SW480 (cell line): ENCODE data around the gene LIMS1.
"Not testable (repeated sequence)": the region's sequence is repeated elsewhere in the genome, so short reads cannot be mapped to it uniquely, and the experiment has no call there.

Experiments used
- DNase-seq: peaks from one replicate; pipeline ENCODE4 v3.0.0-alpha.2; 2016; ENCODE audit warnings: low spot score

The LIMS1 gene, protein sequence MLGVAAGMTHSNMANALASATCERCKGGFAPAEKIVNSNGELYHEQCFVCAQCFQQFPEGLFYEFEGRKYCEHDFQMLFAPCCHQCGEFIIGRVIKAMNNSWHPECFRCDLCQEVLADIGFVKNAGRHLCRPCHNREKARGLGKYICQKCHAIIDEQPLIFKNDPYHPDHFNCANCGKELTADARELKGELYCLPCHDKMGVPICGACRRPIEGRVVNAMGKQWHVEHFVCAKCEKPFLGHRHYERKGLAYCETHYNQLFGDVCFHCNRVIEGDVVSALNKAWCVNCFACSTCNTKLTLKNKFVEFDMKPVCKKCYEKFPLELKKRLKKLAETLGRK

DNA sequence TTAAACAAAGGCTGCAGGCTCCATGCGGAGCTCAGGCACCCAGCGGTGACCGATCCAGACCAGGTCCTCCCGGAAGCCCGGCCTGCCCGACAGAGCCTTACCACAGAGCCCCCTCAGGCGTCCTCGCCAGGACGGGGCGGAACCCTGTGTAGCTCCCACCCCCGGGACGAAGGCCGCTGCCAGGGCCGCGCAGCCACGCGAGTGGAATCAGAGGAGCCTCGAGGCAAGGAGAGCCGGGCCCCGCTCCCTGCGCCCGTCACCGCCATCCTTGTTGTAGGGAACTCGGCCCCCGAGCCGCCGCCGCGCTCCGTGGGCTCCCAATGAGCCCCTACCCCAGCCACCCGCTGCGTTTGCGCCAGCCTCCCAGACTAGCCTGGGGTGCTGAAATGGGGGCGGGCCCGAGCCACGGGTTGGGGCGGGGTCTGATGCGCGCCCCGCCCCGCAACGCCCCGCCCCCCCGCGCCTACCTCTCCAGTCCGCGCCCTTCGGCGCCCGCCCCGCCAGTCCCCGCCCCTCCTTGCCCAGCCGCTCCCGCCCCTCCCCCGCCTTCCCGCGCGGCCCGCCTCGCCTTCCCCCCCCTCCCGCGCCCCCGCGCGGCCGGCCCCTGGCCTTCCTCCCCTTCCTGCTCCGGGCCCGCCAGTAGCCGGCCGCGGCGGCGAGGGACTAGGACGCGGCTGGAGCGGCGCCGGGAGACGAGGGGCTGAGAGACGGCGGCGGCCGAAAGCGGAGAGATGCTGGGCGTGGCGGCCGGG, at the start of gene LIMS1:
TSS of gene LIMS1 (plus strand) at position 639 of the 752 bp plus-strand sequence. CDS start at position 732, 93 bp downstream.
- peak; percentile 91 for DNase-seq

DNA sequence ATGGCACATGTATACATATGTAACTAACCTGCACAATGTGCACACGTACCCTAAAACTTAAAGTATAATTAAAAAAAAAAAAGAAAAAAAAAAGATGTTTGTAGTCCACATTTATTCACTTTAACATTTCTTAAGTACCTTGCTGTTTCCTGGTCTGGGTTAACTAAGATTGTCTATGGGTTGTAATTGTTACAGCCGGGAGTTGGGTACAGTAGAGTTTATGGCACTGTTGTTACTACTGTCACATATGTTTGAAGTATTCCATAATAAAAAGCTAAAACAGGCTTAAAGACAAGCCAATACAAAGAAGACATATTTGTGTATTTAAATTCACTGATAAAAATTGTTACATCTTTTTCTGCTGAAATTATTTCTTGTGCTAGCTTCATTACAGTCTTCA, 49.0 kb upstream of the LIMS1 start:
- DNase-seq: no peak

DNA sequence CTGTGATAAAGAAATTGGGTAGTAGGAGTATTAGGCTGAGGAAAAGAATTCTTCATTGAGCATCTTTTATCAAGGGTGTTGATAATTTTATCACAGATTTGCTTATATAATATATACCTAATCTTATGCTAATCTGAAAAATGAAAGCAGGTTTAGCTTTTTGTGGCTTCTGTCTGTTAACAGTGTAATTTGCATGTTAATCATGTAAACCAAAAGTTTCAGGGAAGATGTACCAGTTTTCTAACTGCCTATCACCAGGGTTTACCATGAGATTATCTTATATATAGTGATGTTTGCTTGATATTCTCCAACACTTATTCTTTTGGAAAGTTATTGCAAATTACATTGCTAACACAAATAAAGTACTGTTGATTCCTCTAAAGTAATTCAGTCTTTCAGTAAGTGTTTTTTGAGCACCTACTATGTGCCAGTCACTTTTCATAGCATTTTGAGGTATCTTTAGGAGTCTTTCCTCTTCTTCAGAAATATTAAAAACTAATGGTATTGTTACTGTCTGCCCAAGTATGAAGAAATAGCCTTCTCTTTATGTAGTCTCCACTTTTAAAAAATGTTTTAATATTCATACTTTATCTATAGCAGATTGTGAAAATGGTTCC, 43.7 kb upstream of the LIMS1 start:
- no peak for DNase-seq

DNA sequence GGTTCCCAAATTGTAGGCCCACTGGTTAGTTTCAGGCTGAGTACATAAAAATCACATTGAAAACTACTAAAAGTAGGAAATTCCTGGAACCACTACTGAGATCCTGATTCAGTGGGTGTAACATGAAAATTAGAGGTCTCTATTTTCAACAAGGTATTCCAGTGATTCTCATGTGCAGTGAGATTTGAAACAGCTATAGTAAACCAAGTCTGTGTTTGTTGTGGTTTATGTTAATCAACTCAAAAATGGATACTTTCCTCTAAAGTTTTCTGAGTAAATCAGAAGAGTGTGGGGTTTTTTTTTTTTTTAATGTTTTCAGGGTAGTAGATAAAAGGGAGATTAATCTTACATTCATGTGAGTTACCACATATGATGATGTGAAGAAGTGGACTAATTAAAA, 42.4 kb upstream of the LIMS1 start:
- no peak for DNase-seq

DNA sequence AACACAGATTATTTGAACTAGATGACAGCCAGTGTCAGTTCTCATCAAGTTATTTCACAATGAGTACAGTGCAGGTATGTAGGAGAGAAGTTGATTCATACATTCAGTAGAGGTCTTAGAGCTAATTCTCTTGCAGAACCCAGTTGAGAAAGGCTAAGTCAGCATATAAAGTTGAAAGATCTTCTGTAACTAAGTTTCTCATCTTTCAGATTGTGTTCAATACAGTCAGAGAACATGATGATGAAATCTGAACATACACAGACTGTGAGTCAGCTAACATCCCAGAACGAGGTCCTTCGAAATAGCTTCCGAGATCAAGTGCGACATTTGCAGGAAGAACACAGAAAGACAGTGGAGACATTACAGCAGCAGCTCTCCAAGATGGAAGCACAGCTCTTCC, 41.9 kb upstream of the LIMS1 start:
- DNase-seq: no peak

DNA sequence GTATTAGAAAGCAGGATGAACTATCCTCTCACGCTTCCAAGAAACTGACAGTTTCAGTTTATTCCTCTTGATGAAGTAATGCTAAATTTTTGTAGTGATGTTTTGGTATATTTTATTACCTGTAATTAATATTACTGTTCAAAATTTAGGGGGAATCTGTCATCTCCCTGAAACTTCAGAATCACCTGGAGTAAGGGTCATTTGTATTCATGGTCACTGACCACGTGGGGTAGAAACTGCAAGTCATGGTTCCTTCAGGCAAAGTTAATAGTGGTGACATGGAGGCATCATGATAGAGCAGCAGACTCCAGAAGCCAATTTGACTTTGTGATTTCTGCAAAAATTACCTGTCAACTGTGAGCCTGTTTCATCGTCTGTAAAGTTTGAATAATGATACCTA, 38.1 kb upstream of the LIMS1 start:
- DNase-seq: not testable (repeated sequence)

DNA sequence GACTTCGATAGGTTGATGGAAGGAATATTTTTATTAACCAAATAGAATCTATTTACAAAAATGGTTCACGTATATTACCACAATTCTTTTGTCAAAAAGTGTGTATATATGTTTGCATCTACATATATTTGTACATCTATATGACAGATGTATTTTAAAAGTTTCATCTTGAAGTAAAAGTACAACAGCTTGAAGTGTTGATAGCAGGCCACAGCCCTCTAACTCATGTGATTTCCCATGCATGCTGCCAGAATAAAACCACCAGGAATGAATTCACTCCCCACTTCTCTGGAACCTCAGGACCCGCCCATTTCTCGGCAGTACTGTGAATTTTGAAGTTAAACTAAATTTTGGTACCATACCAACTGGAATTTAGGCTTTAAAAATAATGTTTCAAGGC, 26.6 kb upstream of the LIMS1 start:
- DNase-seq: not testable (repeated sequence)

DNA sequence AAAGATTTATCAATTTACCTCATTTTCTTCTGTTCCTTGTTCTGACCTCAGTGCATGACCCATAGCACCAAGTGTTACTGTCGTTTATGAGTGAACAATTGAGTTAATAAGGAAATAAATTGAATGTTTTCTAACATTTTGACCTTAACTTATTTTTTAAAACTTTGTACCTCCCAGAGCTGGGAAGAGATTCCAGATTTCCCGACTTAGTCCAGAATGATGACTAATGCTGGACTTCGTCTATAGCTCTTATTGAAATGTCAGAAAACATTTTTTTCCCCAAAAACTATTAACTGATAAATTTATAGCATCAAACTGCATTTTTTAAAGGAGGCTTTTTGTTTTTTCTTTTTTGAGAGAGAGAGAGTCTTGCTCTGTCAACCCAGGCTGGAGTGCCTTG, 21.8 kb upstream of the LIMS1 start:
- DNase-seq: not testable (repeated sequence)

DNA sequence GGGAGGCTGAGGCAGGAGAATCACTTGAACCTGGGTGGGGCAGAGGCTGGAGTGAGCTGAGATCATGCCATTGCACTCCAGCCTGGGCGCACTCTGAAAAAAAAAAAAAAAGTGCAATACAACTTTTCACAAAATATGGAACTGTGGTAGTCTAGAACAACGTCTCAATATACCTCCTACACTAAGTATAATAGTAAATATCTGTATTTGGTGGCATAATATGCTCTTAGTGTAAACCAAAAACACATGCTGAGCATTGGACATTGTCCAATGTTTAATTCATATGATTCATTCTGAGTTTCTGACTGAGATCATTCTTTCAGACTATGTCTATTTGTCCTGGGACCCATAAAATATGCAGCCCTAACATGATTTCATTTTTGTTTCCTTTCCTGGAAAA, 19.8 kb upstream of the LIMS1 start:
- DNase-seq: not testable (repeated sequence)

DNA sequence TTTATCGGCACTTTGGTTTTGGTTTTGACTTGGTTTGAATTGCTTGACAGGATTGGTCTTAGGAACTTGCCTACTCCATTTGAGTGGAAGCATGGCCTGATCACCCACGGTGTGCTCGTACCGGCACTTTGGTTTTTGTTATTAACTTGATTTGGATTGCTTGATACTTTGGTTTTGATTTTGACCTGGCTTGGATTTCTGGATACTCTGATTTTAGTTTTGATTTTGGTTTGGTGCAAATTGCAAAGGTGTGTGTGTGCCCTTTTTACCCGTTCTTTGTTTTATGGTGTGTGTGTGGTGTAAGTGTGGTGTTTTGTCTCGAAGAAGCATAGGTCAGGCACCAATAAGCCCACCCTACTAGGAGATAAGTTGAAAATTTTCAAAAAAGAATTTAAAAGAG, 9.6 kb upstream of the LIMS1 start:
- DNase-seq: not testable (repeated sequence)

DNA sequence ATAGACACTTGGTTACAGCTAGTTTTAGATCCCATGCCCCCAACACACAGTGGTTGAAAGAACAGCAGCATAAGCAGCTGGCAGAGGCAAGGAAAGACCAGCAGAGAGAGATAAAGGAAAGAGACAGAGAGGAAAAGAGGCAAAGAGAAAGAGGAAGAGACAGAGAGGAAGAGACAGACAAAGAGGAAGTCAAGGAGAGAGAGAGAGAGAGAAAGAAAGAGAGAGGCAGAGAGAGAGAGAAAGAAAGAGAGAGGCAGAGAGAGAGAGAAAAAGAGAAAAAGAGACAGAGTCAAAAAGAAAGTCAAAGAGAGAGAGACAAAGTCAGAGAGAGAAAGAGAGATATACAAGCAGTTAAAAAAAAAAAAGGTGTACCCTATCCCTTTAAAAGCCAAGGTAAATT, 9.0 kb upstream of the LIMS1 start:
- not testable (repeated sequence) for DNase-seq

DNA sequence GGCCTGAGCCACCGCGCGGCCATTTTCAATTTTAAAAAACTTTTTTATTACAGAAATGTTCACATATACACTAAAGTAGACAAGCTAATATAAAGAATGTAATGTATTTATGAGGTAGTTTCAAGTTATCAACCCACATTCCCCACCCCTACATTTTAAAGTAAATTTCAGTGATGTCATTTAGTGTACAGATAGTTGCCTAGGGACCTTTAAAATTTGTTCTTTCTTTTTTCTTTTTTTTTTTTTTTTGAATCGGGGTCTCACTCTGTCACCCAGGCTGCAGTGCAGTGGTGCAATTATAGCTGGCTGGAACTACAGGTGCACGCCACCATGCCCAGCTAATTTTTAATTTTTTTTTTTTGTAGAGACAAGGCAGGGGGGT, 2.6 kb upstream of the LIMS1 start:
- DNase-seq: no peak

DNA sequence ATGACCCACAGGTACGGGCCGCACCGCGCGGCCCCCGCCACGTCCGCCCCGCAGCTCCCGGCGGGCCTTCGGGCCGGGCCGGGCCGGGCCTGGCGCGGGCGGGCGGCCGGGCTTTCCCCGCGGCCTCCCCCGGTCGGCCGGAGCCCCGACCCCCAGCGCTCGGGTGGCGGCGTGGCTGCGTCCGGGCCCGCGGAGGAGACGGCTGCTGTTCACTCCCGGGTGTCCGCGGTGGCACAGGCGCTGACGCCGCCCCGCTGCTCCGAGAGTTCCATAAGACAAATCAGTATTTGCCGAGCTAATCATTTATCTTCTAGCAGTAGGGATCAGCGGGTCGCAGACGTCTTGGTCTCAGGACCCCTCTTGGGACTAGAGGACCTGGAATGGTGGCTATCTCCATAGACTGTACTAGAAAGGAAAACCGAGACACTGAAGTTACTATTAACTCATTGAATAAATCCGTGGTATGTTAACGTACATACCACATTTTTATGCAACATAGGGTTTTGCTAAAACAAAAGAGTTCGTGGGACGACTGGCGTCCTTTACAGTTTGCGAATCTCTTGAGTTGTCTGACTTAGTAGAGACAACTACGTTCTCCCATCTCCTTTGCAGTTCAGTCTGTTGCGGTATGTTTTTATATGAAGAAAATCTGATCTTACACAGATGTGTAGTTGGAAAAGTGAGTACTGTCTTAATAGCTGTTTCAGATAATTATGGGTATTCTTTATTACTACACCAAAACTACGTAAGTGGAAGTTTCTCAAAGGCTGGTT, 500 bp downstream of the LIMS1 start:
- peak; percentile 44 for DNase-seq

DNA sequence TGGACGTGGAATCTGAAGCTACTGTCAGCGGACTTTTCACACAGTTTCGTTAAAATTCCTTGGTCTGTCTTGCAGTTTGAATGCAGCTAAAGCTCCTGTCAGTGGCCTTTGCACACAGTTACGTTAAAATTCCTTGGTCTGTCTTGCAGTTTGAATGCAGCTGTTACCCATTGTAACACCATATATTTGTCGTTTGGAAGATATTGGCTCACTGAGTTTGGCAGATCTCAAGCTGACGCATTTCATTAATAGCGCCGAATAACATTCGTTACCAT, 1.0 kb downstream of the LIMS1 start:
- peak; percentile 18 for DNase-seq

DNA sequence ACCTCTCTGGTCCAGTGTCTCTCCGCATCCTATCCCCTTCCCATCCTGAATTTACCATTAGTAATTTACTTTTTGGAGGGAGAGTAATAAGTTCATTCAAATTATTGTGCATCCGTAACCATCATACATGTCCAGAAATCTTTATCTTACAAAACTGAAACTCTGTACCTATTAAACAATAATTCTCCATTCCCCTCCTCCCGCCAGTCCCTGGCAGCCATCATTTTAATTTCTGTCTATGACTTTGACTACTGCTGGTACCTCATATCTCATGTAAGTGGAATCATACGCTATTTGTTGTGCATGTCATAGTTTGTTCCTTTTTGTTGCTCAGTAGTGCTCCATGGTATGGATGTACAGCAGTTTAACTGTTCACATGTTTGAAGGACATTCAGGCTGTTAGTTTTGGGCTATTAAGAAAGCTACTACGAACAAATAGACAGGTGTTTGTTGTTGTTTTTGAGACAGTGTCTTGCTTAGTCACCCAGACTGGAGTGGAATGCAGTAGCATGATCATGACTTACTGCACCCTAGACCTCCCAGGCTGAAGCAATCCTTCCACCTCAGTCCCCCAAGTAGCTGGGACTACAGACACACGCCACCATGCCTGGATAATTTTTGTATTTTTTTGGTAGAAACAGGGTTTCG, 2.0 kb downstream of the LIMS1 start:
- DNase-seq: peak; percentile 40

DNA sequence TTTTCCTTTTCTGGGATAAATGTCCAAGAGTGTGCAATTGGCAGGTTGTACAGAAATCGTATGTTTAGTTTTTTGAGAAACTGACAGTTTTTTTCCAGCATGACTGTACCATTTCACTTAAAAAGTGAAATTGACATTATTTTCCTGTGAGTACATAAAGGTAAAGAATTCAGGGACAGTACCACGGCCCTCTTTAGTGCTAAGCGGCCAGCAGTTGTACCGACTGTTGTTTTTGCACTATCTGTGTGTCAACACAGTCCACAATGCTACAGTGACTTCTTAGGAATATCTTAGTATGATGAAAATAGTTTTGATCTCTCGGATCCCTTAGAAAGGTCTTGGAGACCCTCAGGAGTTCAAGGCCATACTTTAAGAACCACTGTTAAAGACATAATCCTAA, 2.6 kb downstream of the LIMS1 start:
- no peak for DNase-seq

DNA sequence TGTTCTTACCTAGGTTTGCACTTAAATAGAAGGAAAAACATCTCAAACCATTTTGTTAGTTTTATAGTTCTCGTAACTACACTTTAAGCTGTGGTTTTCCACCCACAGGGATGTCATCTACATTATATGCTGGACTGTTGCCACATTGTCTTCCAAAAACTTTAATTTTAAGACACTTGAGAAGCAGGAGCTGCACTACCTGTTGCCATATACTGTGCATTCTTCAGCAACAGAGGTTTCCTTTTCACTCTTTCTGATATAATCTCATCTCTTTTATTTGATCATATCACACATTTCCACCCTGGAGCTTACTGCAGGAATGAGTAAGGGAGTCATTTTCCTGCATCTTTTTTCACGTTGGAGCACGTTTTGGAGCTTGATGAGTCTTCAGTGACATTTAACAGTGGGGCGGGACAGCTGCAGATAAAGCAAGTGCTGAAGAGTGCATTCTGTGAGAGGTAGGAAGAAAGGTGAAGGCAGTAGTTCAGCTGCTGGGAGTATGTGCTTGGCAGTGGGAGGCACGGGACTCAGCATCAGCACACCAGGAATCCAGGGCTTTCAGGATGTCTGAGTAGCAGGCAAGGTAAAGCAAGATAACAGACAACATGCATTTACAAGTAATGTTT, 3.8 kb downstream of the LIMS1 start:
- no peak for DNase-seq

DNA sequence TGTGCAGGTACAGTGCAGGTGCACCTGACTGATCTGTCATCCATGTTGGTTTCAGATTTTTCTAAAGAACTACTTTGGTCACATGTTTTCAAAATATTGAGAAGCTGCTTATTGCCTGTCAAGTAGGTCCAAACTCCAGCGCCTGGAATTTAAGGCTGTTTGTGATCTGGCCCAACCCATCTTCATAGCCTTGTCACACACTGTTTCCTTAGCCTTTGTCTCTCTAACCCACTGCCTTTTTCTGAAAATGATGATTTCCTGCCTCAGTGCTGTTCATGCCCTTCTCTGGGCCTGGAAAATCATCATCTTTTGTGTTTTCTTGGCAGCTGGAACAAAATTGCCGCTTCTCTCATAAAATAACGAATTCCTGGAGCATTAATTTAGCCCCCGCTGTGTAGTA, 7.2 kb downstream of the LIMS1 start:
- DNase-seq: no peak

DNA sequence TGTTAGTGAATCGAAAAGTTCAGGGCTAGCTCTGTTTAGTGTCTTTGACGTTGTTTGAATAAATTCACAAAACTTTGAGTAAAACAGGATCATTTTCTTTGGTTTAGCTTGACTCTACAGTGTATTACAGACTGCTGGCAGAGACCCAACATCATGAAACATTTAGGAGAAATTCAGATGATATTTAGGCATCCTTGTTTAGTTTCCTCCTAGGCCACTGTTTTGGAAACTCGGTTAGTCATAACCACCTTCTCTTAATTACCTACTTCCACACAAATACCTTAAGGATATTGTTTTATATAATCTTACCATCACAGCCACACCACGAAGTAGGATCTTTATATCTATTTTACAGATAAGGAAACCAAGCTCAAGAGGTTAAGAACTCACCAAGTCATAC, 7.8 kb downstream of the LIMS1 start:
- no peak for DNase-seq

DNA sequence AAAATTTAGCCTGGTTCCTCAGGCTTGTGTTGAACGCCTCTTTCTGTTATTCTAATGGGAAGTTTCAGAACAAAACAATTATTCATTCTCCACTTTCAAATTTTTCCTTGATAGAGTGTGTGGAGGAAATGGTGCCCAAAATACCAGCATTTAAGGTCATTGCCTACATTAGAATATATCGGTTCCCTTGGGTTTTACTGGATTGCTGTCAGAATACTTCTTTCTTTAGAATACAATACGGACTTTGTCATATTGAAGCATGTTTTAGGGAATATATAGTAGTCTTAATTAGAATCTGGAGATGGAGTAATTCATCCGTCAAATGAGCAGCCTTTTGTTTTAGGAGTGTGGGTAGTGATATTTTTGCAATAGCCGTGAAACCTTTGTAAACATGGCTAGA, 13.3 kb downstream of the LIMS1 start:
- DNase-seq: no peak

DNA sequence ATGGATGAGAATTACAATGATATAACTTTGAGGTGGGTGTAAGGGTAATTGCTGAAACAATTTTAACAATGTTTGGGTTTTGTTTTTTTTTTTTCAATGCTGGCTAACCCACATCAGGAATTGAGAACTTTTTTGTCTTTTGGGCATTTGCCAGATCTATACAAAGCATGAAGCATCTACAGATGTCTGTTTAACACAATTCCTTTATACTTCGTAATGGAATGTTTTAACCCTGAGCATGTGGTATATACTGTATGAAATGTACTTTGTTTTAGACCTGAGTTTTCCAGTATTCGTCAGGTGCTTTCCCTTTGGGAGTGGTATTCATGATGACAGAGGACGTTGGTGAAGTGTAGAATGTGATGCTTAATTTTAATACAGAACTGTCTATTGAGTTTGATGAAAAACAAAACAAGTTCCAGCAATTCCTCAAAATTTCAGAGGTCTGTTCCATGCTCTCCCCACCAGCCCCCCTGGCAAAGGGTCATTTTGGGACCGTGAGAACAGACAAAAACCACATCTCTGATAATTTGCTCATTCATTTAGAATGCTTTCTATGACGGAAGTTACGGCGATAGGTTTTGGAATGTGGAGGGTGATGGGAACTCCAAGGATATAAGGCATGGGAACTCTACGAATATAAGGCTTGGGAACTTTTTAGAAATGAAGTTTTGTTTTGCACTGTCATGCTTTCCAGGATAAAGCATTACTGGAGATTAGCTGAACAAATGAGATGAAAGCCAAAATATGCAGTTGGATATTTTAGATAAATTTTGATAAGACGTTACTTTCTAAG, 14.1 kb downstream of the LIMS1 start:
- no peak for DNase-seq
